Measurements from ENCODE around the gene CATSPERD. TPM values are rescaled to one million over a fixed set of nuclear protein-coding genes. Genes with fewer than 3 reads are reported as not detected.
A peak's percentile ranks its signal among the peaks of the same experiment; 100 is the strongest.

CATSPERD gene
- not detected for total RNA-seq

DNA sequence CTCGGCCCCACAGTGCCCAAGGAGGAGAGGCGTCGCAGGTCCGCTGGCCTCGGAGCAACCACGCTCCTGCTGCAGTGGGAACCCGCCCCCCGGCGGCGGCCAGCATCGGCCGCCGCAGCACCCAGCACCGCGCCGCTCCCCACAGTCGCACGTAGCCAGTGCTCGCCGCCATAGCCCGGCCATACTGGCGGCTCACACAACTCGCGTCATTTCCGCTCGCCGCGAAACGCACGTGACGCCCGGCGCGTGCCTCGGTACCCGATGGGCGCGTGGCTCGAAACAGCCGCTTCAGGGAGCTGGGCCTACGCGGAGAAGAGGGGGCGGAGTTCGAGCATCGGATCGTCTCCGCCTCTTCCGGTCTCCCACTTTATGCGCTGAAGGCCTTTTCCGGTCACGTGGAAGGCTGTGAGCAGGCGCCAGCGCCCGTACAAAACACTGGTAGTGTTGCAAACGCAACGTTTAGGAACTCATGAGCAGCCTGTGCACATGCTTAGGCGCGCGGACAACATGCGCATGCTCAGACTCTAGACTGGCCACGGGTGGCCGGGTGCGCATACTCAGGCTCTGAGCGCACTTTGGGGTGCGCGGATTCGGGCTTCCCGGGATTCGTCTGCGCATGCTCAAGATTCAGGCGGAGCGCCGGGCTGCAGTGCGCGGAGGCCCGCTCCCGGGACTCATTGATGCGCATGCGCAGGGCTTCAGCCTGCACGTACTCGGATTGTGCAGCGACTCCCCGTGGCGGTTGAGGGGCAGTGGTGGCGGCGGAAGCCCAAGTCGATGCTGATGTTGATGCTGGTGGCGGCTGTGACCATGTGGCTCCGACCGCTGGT, at the start of gene CATSPERD, which contains the start of gene LONP1:
TSS of gene CATSPERD (plus strand) at position 677 of the 830 bp plus-strand sequence. CDS start at position 778, 101 bp downstream.
TSS of gene LONP1 (minus strand) at position 186 of the 830 bp plus-strand sequence. CDS start at position 172, 14 bp downstream.
- peak; percentile 98 to 99 for DNase-seq
- TF ChIP-seq POLR2A (IDR thresholded peaks at IDR 0.05) (peak in 1 of 2 donors; percentile 64), CTCF (IDR thresholded peaks at IDR 0.05) (peak; percentile 79 to 98 (median 92))
- Histone ChIP-seq H3K4me1 (peaks cover 9 to 16% of the 10 kb centered on the region in 2 donors), H3K27me3 (no peaks in the 10 kb centered on the region), H3K36me3 (no peaks in the 10 kb centered on the region), H3K4me3 (replicated peaks in 1 of 3) (peak within 1 kb of the TSS; percentile 57 to 97 (median 94)), H3K9me3 (no peaks in the 10 kb centered on the region), H3K27ac (peak within 1 kb of the TSS; percentile 71 to 89 (median 81))
- intact Hi-C loops (cut with DNase I) = no loop called here
- 0% methylated on average over 21 to 42 of the region's 90 CpGs for WGBS, 2 donors

- intact Hi-C loops (cut with DNase I) = no loop called here
- Histone ChIP-seq H3K4me1 (no peaks in the 10 kb centered on the region), H3K4me3 (replicated peaks in 1 of 3) (no peak overlapping the region), H3K27ac (no peak overlapping the region), H3K9me3 (no peaks in the 10 kb centered on the region), H3K36me3 (peaks cover 32 to 37% of the 10 kb centered on the region in 2 donors), H3K27me3 (no peaks in the 10 kb centered on the region)
- 98 to 100% methylated on average over 2 to 7 of the region's 7 CpGs for WGBS, 2 donors
- no peak for TF ChIP-seq POLR2A (IDR thresholded peaks at IDR 0.05)
- no peak for TF ChIP-seq CTCF (IDR thresholded peaks at IDR 0.05)
- DNase-seq = no peak
Measured at GRCh38 chr19:5671600-5671999, 48.8 kb upstream of the CATSPERD start.

GRCh38 chr19:5672708-5673459, 47.6 kb upstream of the CATSPERD start:
- WGBS, 2 donors = 91% methylated on average over 13 of the region's 13 CpGs
- H3K4me1 ChIP-seq = no peaks in the 10 kb centered on the region
- DNase-seq = no peak
- TF ChIP-seq CTCF (IDR thresholded peaks at IDR 0.05) (no peak), POLR2A (IDR thresholded peaks at IDR 0.05) (no peak)
- no peak overlapping the region for H3K27ac ChIP-seq
- H3K36me3 ChIP-seq = peaks cover 19 to 25% of the 10 kb centered on the region in 2 donors
- intact Hi-C loops (cut with DNase I) = no loop called here
- no peak overlapping the region for H3K4me3 ChIP-seq (replicated peaks in 1 of 3)
- H3K9me3 ChIP-seq = no peaks in the 10 kb centered on the region
- no peaks in the 10 kb centered on the region for H3K27me3 ChIP-seq

- intact Hi-C loops (cut with DNase I) = no loop called here
- WGBS, 2 donors = 96 to 98% methylated on average over 1 of the region's 1 CpG
Measured at GRCh38 chr19:5673752-5674151, 46.7 kb upstream of the CATSPERD start.

More at GRCh38 chr19:5673752-5674151, 46.7 kb upstream of the CATSPERD start:
- H3K9me3 ChIP-seq = no peaks in the 10 kb centered on the region
- no peaks in the 10 kb centered on the region for H3K27me3 ChIP-seq
- TF ChIP-seq CTCF (IDR thresholded peaks at IDR 0.05) = no peak
- no peak for TF ChIP-seq POLR2A (IDR thresholded peaks at IDR 0.05)
- no peaks in the 10 kb centered on the region for H3K4me1 ChIP-seq
- no peak for DNase-seq
- peaks cover 10 to 18% of the 10 kb centered on the region in 2 donors for H3K36me3 ChIP-seq
- no peak overlapping the region for H3K4me3 ChIP-seq (replicated peaks in 1 of 3)
- H3K27ac ChIP-seq = no peak overlapping the region
